Measurements from ENCODE around the gene SH3RF2. TPM values are rescaled to one million over a fixed set of nuclear protein-coding genes. Genes with fewer than 3 reads are reported as not detected.

The SH3RF2 gene
- total and polyA plus RNA-seq, 2 of the 13 experiments (the other 11 are each of a cell fraction or from before 2014, with no cell fraction given): 2.6 to 3.7 TPM

GRCh38 chr5:146112476-146112875 is 176.1 kb downstream of the SH3RF2 start:
- FAIRE-seq (no peak), DNase-seq (ENCODE audit: low spot score) (no peak), ATAC-seq (no peak)
- H3K27ac ChIP-seq (ENCODE audit: extremely low read length, insufficient read depth, low read length): no peak overlapping the region
- WGBS (ENCODE audit: low lambda C conversion rate): 86% methylated on average over 5 of the region's 5 CpGs
- no peaks in the 10 kb centered on the region for H3K27me3 ChIP-seq (ENCODE audit: control insufficient read depth in 1 of 2, insufficient read depth in 2 of 2, low read length in 2 of 2)
- H2AFZ ChIP-seq (ENCODE audit: low read length): no peak overlapping the region
- no peaks in the 10 kb centered on the region for H3K79me2 ChIP-seq (ENCODE audit: insufficient read depth, low read length)
- H3K9me3 ChIP-seq (ENCODE audit: low read length): no peaks in the 10 kb centered on the region
- no peaks in the 10 kb centered on the region for H3K4me1 ChIP-seq (ENCODE audit: insufficient read depth, low read length)
- peaks cover 2 to 43% of the 10 kb centered on the region in 2 experiments for H3K36me3 ChIP-seq (replicated peaks in 1 of 2; ENCODE audit: control insufficient read depth in 1 of 2, insufficient read depth in 2 of 2, low read length in 2 of 2)
- no peak overlapping the region for H3K4me3 ChIP-seq (replicated peaks in 1 of 3; ENCODE audit: insufficient read depth in 1 of 3, low read depth in 2 of 3, low read length in 3 of 3)
- BruUV-seq (replicated peaks): no TSS peak
- TF ChIP-seq ZUFSP (CRISPR knock-in tag; IDR thresholded peaks at IDR 0.05; ENCODE audit: borderline replicate concordance) (no peak), TRIM24 (CRISPR knock-in tag; IDR thresholded peaks at IDR 0.05) (no peak), MTF2 (CRISPR knock-in tag; IDR thresholded peaks at IDR 0.05; ENCODE audit: borderline replicate concordance) (no peak), ZNF441 (CRISPR knock-in tag; IDR thresholded peaks at IDR 0.05; ENCODE audit: borderline replicate concordance) (no peak), PLRG1 (conservative IDR thresholded peaks at IDR 0.05) (no peak), SOX13 (IDR thresholded peaks at IDR 0.05) (no peak), SOX13 (CRISPR knock-in tag; conservative IDR thresholded peaks at IDR 0.05 in 1 of 2, IDR thresholded peaks at IDR 0.05 in 1 of 2) (no peak), ZNF891 (CRISPR knock-in tag; IDR thresholded peaks at IDR 0.05) (no peak), NAIF1 (CRISPR knock-in tag; IDR thresholded peaks at IDR 0.05; ENCODE audit: borderline replicate concordance) (no peak), HNRNPK (IDR thresholded peaks at IDR 0.05; ENCODE audit: low read depth, low read length, poor library complexity, severe bottlenecking) (no peak), DNMT1 (CRISPR knock-in tag; IDR thresholded peaks at IDR 0.05) (no peak), PHB2 (IDR thresholded peaks at IDR 0.05; ENCODE audit: partially characterized antibody) (no peak), ARID3A (IDR thresholded peaks at IDR 0.05; ENCODE audit: low read depth, low read length) (no peak), MAZ (IDR thresholded peaks at IDR 0.05; ENCODE audit: borderline replicate concordance, low read depth, low read length) (no peak), MAZ (CRISPR knock-in tag; IDR thresholded peaks at IDR 0.05; ENCODE audit: low read depth) (no peak), SKIL (CRISPR knock-in tag; IDR thresholded peaks at IDR 0.05; ENCODE audit: borderline replicate concordance) (no peak)
- TF ChIP-seq, protein P1, sequence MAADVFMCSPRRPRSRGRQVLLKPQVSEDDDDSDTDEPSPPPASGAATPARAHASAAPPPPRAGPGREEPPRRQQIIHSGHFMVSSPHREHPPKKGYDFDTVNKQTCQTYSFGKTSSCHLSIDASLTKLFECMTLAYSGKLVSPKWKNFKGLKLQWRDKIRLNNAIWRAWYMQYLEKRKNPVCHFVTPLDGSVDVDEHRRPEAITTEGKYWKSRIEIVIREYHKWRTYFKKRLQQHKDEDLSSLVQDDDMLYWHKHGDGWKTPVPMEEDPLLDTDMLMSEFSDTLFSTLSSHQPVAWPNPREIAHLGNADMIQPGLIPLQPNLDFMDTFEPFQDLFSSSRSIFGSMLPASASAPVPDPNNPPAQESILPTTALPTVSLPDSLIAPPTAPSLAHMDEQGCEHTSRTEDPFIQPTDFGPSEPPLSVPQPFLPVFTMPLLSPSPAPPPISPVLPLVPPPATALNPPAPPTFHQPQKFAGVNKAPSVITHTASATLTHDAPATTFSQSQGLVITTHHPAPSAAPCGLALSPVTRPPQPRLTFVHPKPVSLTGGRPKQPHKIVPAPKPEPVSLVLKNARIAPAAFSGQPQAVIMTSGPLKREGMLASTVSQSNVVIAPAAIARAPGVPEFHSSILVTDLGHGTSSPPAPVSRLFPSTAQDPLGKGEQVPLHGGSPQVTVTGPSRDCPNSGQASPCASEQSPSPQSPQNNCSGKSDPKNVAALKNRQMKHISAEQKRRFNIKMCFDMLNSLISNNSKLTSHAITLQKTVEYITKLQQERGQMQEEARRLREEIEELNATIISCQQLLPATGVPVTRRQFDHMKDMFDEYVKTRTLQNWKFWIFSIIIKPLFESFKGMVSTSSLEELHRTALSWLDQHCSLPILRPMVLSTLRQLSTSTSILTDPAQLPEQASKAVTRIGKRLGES (CRISPR knock-in tag; IDR thresholded peaks at IDR 0.05; ENCODE audit: borderline replicate concordance): no peak
- CTCF ChIA-PET (ENCODE audit: low intra/inter-chr PET ratio, low total read pairs): no interaction called here
- POLR2A ChIA-PET: no interaction called here
- H3K4me2 ChIP-seq (ENCODE audit: low read depth, low read length): no peak overlapping the region
- in situ Hi-C loops (cut with HindIII; ENCODE audit: extremely low pct_ligation_motif_present, low pct_unique_long_range_greater_than_20kb) (no loop called here), intact Hi-C loops (cut with micrococcal nuclease; ENCODE audit: unreplicated experiment) (no loop called here)
- H3K9ac ChIP-seq (ENCODE audit: insufficient read depth, low read depth, low read length): no peak overlapping the region
- no peaks in the 10 kb centered on the region for H4K20me1 ChIP-seq (ENCODE audit: insufficient read depth, low read length)
